Osteocyte (in vitro differentiated cells): Measurements from ENCODE around the gene TSSC4. TPM values are rescaled to one million over a fixed set of nuclear protein-coding genes. Genes with fewer than 3 reads are reported as not detected.

Source experiments
- DNase-seq: peaks from one replicate; pipeline ENCODE4 v3.0.0; 2021; ENCODE audit warnings: mixed read lengths; ENCODE audit not compliant: unreplicated experiment; ENCODE audit errors: extremely low spot score
- H3K27ac Mint-ChIP-seq: one replicate; pipeline ENCODE4 v1.8.0; 2021; ENCODE audit warnings: mild to moderate bottlenecking, mixed read lengths; ENCODE audit not compliant: unreplicated experiment
- H3K27me3 Mint-ChIP-seq: one replicate; pipeline ENCODE4 v1.8.0; 2021; ENCODE audit warnings: mixed read lengths; ENCODE audit not compliant: unreplicated experiment
- H3K36me3 Mint-ChIP-seq: one replicate; pipeline ENCODE4 v1.8.0; 2021; ENCODE audit warnings: mixed read lengths; ENCODE audit not compliant: unreplicated experiment
- H3K4me1 Mint-ChIP-seq: one replicate; pipeline ENCODE4 v1.8.0; 2021; ENCODE audit warnings: mixed read lengths; ENCODE audit not compliant: unreplicated experiment
- H3K4me3 Mint-ChIP-seq: one replicate; pipeline ENCODE4 v1.8.0; 2021; ENCODE audit warnings: mild to moderate bottlenecking, moderate library complexity, mixed read lengths; ENCODE audit not compliant: unreplicated experiment
- H3K9me3 Mint-ChIP-seq: one replicate; pipeline ENCODE4 v1.8.0; 2021; ENCODE audit warnings: mixed read lengths; ENCODE audit not compliant: unreplicated experiment
- total RNA-seq: library from RNA; stranded (reverse); gene quantifications from 2 replicates; pipeline ENCODE4 v1.2.1, GENCODE V29; 2021
- TF ChIP-seq, protein P1 (sequence below): fragments of 200-600 bp; sonication (generic); IDR thresholded peaks from 2 replicates; pipeline ENCODE4 v1.5.0; 2021; ENCODE audit warnings: antibody characterized with exemption, mild to moderate bottlenecking, moderate library complexity

The TSSC4 gene
- total RNA-seq, 1 donor from 2014 or later = 50.6 TPM

DNA sequence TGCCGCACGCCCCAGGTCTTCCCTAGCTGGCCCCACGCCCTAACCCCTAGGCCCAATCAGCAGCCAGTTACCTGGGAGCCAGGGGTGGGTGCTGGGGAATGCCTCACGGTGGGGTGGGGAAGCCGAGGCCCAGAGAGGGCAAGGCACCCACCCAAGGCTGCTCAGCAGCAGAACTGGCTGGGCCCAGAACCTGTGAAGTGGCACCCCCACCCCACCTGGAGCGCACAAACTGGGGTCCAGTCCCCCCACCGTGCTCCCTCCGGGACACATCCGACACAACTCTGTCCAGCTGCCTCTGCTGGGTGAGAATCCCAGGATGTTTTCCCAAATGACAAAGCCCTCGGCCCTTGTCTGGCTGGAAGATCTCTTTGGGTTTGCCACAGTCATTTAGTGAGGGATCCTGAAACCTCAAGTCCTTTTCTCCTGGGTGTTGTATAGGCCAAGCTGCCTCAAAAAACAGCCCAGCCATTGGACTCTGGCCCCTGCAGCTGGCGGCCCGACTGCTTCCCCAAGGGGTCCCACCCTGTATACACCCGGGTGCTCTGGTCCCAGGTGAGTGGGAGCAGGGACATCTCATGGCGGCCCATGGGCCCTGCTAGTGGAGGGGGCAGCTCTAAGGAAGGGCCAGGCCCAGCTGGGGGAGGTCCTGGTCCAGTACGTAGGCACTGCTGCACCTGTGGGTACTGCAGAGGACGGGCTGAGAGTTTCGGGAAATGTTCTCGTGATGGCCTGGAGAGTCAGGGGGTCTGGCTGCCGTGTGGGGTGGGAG, 20.9 kb downstream of the TSSC4 start:
- no peak overlapping the region for H3K27ac Mint-ChIP-seq
- H3K4me1 Mint-ChIP-seq = peaks cover 2% of the 10 kb centered on the region
- H3K4me3 Mint-ChIP-seq = no peak overlapping the region
- no peaks in the 10 kb centered on the region for H3K36me3 Mint-ChIP-seq
- TF ChIP-seq, protein P1, sequence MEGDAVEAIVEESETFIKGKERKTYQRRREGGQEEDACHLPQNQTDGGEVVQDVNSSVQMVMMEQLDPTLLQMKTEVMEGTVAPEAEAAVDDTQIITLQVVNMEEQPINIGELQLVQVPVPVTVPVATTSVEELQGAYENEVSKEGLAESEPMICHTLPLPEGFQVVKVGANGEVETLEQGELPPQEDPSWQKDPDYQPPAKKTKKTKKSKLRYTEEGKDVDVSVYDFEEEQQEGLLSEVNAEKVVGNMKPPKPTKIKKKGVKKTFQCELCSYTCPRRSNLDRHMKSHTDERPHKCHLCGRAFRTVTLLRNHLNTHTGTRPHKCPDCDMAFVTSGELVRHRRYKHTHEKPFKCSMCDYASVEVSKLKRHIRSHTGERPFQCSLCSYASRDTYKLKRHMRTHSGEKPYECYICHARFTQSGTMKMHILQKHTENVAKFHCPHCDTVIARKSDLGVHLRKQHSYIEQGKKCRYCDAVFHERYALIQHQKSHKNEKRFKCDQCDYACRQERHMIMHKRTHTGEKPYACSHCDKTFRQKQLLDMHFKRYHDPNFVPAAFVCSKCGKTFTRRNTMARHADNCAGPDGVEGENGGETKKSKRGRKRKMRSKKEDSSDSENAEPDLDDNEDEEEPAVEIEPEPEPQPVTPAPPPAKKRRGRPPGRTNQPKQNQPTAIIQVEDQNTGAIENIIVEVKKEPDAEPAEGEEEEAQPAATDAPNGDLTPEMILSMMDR = no peak
- no peak for DNase-seq
- H3K27me3 Mint-ChIP-seq = no peaks in the 10 kb centered on the region
- H3K9me3 Mint-ChIP-seq = no peaks in the 10 kb centered on the region

DNA sequence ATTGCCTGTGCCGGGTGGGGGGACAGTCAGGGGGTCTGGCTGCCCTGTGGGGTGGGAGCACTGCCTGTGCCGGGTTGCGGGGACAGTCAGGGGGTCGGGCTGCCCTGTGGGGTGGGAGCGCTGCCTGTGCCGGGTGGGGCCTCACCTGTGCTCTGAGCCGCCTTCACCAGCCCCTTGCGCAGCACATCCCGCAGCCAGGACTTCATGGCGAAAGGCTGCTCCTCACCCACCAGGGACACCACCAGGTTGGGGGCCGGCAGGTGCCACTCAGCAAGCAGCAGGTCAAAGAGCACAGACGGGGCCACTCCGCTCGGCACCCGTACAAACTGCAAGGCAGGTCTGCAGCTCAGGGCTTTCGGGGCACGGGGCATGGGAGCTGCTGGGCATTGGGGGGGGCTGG, 21.4 kb downstream of the TSSC4 start:
- Mint-ChIP-seq H3K36me3 (no peaks in the 10 kb centered on the region), H3K27ac (no peak overlapping the region), H3K27me3 (no peaks in the 10 kb centered on the region), H3K9me3 (no peaks in the 10 kb centered on the region), H3K4me1 (peaks cover 2% of the 10 kb centered on the region), H3K4me3 (no peak overlapping the region)
- TF ChIP-seq, protein P1 = no peak
- no peak for DNase-seq

DNA sequence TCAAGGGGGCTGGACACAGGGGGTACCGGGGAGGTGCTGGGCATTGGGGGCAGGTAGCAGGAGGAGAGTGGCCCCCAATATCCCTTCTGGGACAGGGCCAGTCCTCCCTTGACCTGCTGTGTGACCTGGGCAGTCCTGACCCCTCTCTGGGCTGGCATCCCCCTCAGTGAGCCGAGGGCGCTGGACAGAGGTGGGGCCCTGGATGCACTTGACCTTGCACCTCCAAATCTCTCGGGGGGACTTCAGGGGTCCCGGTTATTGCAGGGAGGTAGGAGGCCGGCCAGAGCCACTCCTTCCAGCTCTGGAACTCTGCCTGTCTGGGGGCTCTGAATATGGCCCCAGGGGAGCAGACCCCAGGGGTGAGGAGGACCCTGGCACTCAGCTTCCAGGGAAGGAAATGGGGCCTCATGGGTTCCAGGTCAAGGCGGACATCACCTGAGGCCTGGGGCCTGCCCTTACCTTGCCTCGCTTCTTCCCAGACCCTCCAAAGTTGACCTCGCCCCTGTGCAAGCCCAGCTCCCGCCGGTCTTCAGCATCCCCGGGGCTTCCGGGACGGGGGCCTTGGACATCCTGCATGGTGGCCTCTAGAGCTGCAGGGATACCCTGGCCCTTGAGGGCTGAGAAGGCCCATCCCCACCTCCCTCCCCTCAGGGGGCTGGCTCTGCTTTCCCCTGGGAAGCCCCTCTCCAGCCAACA, 22.1 kb downstream of the TSSC4 start:
- H3K4me3 Mint-ChIP-seq = no peak overlapping the region
- TF ChIP-seq, protein P1 = no peak
- no peaks in the 10 kb centered on the region for H3K27me3 Mint-ChIP-seq
- peaks cover 2% of the 10 kb centered on the region for H3K4me1 Mint-ChIP-seq
- no peak for DNase-seq
- no peaks in the 10 kb centered on the region for H3K9me3 Mint-ChIP-seq
- no peaks in the 10 kb centered on the region for H3K36me3 Mint-ChIP-seq
- H3K27ac Mint-ChIP-seq = no peak overlapping the region

DNA sequence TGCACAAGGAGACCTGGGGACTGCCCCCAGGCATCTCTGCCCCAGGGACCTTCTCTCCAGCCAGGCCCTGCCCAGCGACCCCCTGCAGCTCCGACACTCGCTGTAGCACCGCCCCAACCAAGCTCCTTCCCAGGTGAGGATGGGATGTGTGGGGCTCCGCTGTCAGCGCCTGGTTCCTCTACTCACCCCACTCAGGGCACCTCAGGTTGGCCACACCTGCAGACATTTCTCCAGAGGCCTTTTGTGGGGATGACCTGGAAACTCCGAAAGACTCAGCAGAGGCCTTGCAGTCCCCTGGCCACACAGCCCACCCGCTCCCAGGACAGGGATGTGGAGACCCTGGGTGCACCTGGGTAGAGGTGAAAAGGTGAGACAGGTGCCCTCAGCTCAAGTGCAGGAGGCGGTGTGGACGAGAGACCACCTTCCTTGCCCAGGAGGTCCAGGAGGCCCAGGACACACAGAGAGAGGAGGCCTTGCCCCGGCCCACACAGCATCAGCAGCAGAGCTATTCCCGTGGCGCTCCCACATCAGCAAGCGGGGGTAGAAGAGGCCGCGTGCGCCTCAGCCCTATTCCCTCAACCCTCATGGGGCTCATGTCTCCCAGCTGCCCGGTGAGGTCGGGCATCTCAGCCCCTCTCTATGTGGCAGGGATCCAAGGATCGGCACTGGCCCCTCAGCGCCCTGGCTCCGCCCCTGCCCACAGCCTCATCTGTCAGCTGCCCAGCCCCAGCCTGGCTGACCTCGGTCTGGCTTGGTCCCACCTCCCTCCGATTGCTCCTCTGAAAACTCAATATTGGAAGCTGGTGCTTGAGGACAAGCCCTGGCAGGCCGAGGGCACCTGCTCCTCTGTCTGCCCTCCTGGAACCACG, 22.8 kb downstream of the TSSC4 start:
- DNase-seq = no peak
- H3K27me3 Mint-ChIP-seq = no peaks in the 10 kb centered on the region
- no peak overlapping the region for H3K4me3 Mint-ChIP-seq
- TF ChIP-seq, protein P1 = no peak
- no peaks in the 10 kb centered on the region for H3K36me3 Mint-ChIP-seq
- peaks cover 2% of the 10 kb centered on the region for H3K4me1 Mint-ChIP-seq
- no peaks in the 10 kb centered on the region for H3K9me3 Mint-ChIP-seq
- no peak overlapping the region for H3K27ac Mint-ChIP-seq
